ENCODE results near the gene TMEM204.

Gene TMEM204

DNA sequence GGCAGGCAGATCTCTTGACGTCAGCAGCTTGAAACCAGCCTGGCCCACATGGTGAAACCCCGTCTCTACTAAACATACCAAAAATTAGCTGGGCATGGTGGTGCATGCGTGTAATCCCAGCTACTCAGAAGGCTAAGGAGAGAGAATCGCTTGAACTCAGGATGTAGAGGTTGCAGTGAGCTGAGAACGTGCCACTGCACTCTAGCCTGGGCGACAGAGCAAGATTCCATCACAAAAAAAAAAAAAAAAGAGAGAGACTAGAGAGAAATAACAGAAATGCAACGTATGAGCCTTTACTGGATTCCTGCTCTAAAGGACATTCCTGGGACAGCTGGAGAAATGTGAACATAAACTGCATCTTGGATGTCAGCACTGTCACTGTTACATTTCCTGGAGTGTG lies 67.6 kb downstream of the TMEM204 start:
- H4K20me1 ChIP-seq (ENCODE audit: control insufficient read depth, insufficient read depth, low read depth, low read length), result no peaks in the 10 kb centered on the region
- H3F3A ChIP-seq (ENCODE audit: control insufficient read depth, insufficient read depth), result no peaks in the 10 kb centered on the region
- H3K27me3 ChIP-seq (ENCODE audit: control insufficient read depth, low read length), result no peaks in the 10 kb centered on the region
- no peaks in the 10 kb centered on the region for H3K9me2 ChIP-seq (replicated peaks; ENCODE audit: control insufficient read depth, low read length)
- H3K9me3 ChIP-seq (ENCODE audit: control insufficient read depth, insufficient read depth, low read length), result no peaks in the 10 kb centered on the region
- H3K4me2 ChIP-seq (ENCODE audit: low read length), result no peak overlapping the region
- H3K4me3 ChIP-seq (ENCODE audit: low read length), result no peak overlapping the region
- H3K79me2 ChIP-seq (ENCODE audit: control insufficient read depth, low read length), result no peaks in the 10 kb centered on the region
- no peaks in the 10 kb centered on the region for H3K4me1 ChIP-seq (ENCODE audit: control insufficient read depth, low read length)
- no peak overlapping the region for H3K27ac ChIP-seq (ENCODE audit: low read depth, low read length)
- no peaks in the 10 kb centered on the region; the same call in 1 of the 2 replicates for H3K36me3 ChIP-seq (ENCODE audit: control insufficient read depth, low read length)
- no peak for TF ChIP-seq CTCF (IDR thresholded peaks at IDR 0.05; ENCODE audit: low read depth, low read length, poor library complexity, severe bottlenecking)
- no peak for TF ChIP-seq EZH2phosphoT487 (IDR thresholded peaks at IDR 0.05; ENCODE audit: borderline replicate concordance, low read length)

DNA sequence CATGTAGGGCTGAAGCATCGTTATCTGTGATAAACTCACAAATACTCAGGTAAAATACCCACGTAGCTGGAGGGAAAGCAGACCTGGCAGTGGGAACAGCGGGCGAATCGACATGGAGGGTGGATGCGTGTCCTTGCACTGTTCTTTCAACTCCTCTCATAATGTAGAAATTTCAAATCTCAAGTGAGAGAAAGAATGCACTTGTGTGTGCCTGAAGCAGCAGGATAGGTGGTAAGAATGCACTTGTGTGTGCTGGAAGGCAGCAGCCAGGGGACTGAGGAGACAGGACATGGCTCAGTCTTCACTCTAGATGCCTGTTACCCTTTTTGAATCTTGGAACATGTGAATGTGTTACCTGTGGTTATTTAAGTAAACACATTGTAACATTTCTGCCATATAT lies 68.0 kb downstream of the TMEM204 start:
- no peaks in the 10 kb centered on the region for H3K9me3 ChIP-seq (ENCODE audit: control insufficient read depth, insufficient read depth, low read length)
- no peak overlapping the region for H3K27ac ChIP-seq (ENCODE audit: low read depth, low read length)
- no peak overlapping the region for H3K4me3 ChIP-seq (ENCODE audit: low read length)
- H4K20me1 ChIP-seq (ENCODE audit: control insufficient read depth, insufficient read depth, low read depth, low read length), result no peaks in the 10 kb centered on the region
- no peaks in the 10 kb centered on the region; the same call in 1 of the 2 replicates for H3K36me3 ChIP-seq (ENCODE audit: control insufficient read depth, low read length)
- no peaks in the 10 kb centered on the region for H3K4me1 ChIP-seq (ENCODE audit: control insufficient read depth, low read length)
- H3F3A ChIP-seq (ENCODE audit: control insufficient read depth, insufficient read depth), result no peaks in the 10 kb centered on the region
- no peaks in the 10 kb centered on the region for H3K9me2 ChIP-seq (replicated peaks; ENCODE audit: control insufficient read depth, low read length)
- no peaks in the 10 kb centered on the region for H3K27me3 ChIP-seq (ENCODE audit: control insufficient read depth, low read length)
- H3K4me2 ChIP-seq (ENCODE audit: low read length), result no peak overlapping the region
- TF ChIP-seq EZH2phosphoT487 (IDR thresholded peaks at IDR 0.05; ENCODE audit: borderline replicate concordance, low read length) (no peak), CTCF (IDR thresholded peaks at IDR 0.05; ENCODE audit: low read depth, low read length, poor library complexity, severe bottlenecking) (no peak)
- no peaks in the 10 kb centered on the region for H3K79me2 ChIP-seq (ENCODE audit: control insufficient read depth, low read length)

DNA sequence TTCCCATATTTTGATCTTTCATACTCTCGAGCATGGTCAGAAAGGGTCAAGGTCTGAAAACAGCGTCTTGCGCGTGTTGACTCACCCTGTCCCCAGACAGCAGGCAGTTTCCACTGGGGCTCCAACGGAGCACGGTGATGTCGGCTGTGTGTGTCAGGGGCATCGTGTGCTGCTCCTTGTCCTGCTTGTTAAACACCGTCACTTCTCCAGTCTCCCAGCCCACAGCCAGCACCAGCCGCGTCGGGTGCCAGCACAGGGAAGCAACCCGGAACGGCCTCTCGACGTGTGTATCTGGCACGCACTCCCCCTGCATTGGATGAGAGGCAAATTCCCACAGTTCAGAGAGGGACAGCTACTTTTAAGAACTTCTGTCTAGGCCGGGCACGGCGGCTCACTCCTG lies 68.8 kb downstream of the TMEM204 start:
- Histone ChIP-seq H3K4me2 (ENCODE audit: low read length) (no peak overlapping the region), H3K4me1 (ENCODE audit: control insufficient read depth, low read length) (no peaks in the 10 kb centered on the region), H3F3A (ENCODE audit: control insufficient read depth, insufficient read depth) (no peaks in the 10 kb centered on the region), H3K79me2 (ENCODE audit: control insufficient read depth, low read length) (no peaks in the 10 kb centered on the region), H3K27ac (ENCODE audit: low read depth, low read length) (no peak overlapping the region), H3K9me3 (ENCODE audit: control insufficient read depth, insufficient read depth, low read length) (no peaks in the 10 kb centered on the region), H3K27me3 (ENCODE audit: control insufficient read depth, low read length) (no peaks in the 10 kb centered on the region), H3K4me3 (ENCODE audit: low read length) (no peak overlapping the region), H4K20me1 (ENCODE audit: control insufficient read depth, insufficient read depth, low read depth, low read length) (no peaks in the 10 kb centered on the region), H3K36me3 (ENCODE audit: control insufficient read depth, low read length) (peaks cover 4% of the 10 kb centered on the region), H3K9me2 (replicated peaks; ENCODE audit: control insufficient read depth, low read length) (no peaks in the 10 kb centered on the region)
- TF ChIP-seq EZH2phosphoT487 (IDR thresholded peaks at IDR 0.05; ENCODE audit: borderline replicate concordance, low read length) (no peak), CTCF (IDR thresholded peaks at IDR 0.05; ENCODE audit: low read depth, low read length, poor library complexity, severe bottlenecking) (no peak)
